Sigmoid colon (tissue), 4 donors: ENCODE data around the gene IER5.
A peak's percentile ranks its signal among the peaks of the same experiment; 100 is the strongest.

Experiments
- CTCF ChIP-seq, 4 experiments: fragments of 450-650 bp in 3 of 4; fragments of 200-600 bp in 1 of 4; IDR thresholded peaks; one replicate each; pipeline ENCODE4 v1.5.1; 2016 to 2019; ENCODE audit warnings: antibody characterized with exemption in 4 of 4, mild to moderate bottlenecking in 3 of 4, moderate library complexity in 2 of 4
- EP300 ChIP-seq, 4 donors: sonication (generic); formaldehyde crosslinking; IDR thresholded peaks; one replicate each; pipeline ENCODE4 v1.6.1; 2017; ENCODE audit warnings: antibody characterized with exemption in 4 of 4
- POLR2A ChIP-seq, 2 donors: fragments of 450-650 bp; IDR thresholded peaks; one replicate each; pipeline ENCODE4 v1.6.1; 2016; ENCODE audit warnings: antibody characterized with exemption in 2 of 2, mild to moderate bottlenecking in 2 of 2, moderate library complexity in 2 of 2
- POLR2AphosphoS5 ChIP-seq, 4 donors: sonication (generic); formaldehyde crosslinking; IDR thresholded peaks; one replicate each; pipeline ENCODE4 v1.6.1; 2017; ENCODE audit warnings: antibody characterized with exemption in 4 of 4

GRCh38 chr1:181073638-181074037 is 14.9 kb upstream of the IER5 start:
- TF ChIP-seq CTCF (IDR thresholded peaks at IDR 0.05) (no peak), POLR2A (IDR thresholded peaks at IDR 0.05) (no peak), POLR2AphosphoS5 (IDR thresholded peaks at IDR 0.05) (peak in 3 of 4 donors; percentile 31 to 53 (median 36)), EP300 (IDR thresholded peaks at IDR 0.05) (peak in 1 of 4 donors; percentile 40)
